ENCODE data around the gene OSBPL1A. TPM values are rescaled to one million over a fixed set of nuclear protein-coding genes. Genes with fewer than 3 reads are reported as not detected.

Gene OSBPL1A
- total RNA-seq, 4 donors from 2014 or later: 19.1 to 46.7 (median 24.8) TPM

- no peak for DNase-seq (ENCODE audit: low spot score in 2 of 2)
- 65 to 70% methylated on average over 3 of the region's 3 CpGs for WGBS, 2 donors
- intact Hi-C loops (cut with DNase I; ENCODE audit: low total_unique reads): no loop called here
- no peak for TF ChIP-seq POLR2A (IDR thresholded peaks at IDR 0.05)
- no peak for TF ChIP-seq CTCF (IDR thresholded peaks at IDR 0.05)
- no peak overlapping the region for H3K4me3 ChIP-seq (ENCODE audit: low read depth, poor library complexity, severe bottlenecking)
These were observed 260.7 kb downstream of the OSBPL1A start for GRCh38 chr18:24136967-24137373.

GRCh38 chr18:24130494-24130893, 267.1 kb downstream of the OSBPL1A start:
- WGBS, 2 donors: 84 to 92% methylated on average over 2 of the region's 2 CpGs
- intact Hi-C loops (cut with DNase I; ENCODE audit: low total_unique reads): no loop called here
- TF ChIP-seq CTCF (IDR thresholded peaks at IDR 0.05): no peak
- no peak for TF ChIP-seq POLR2A (IDR thresholded peaks at IDR 0.05)
- DNase-seq (ENCODE audit: low spot score in 2 of 2): no peak
- H3K4me3 ChIP-seq (ENCODE audit: low read depth, poor library complexity, severe bottlenecking): no peak overlapping the region

- TF ChIP-seq POLR2A (IDR thresholded peaks at IDR 0.05) (no peak), CTCF (IDR thresholded peaks at IDR 0.05) (no peak)
- intact Hi-C loops (cut with DNase I; ENCODE audit: low total_unique reads): loop anchor here (10.0 kb wide), 1 partner anchor 194 kb away; no protein-coding TSS in a partner anchor
- 86 to 97% methylated on average over 4 of the region's 4 CpGs for WGBS, 2 donors
These were observed 268.9 kb downstream of the OSBPL1A start for GRCh38 chr18:24128700-24129099.

GRCh38 chr18:24127735-24128134, 269.9 kb downstream of the OSBPL1A start:
- DNase-seq (ENCODE audit: low spot score in 2 of 2): no peak
- no peak for TF ChIP-seq POLR2A (IDR thresholded peaks at IDR 0.05)
- no peak for TF ChIP-seq CTCF (IDR thresholded peaks at IDR 0.05)
- intact Hi-C loops (cut with DNase I; ENCODE audit: low total_unique reads): loop anchor here (10.0 kb wide), 1 partner anchor 193 kb away; no protein-coding TSS in a partner anchor
- 62 to 89% methylated on average over 3 of the region's 3 CpGs for WGBS, 2 donors
- no peak overlapping the region for H3K4me3 ChIP-seq (ENCODE audit: low read depth, poor library complexity, severe bottlenecking)

More at GRCh38 chr18:24128700-24129099, 268.9 kb downstream of the OSBPL1A start:
- no peak for DNase-seq (ENCODE audit: low spot score in 2 of 2)
- no peak overlapping the region for H3K4me3 ChIP-seq (ENCODE audit: low read depth, poor library complexity, severe bottlenecking)

- intact Hi-C loops (cut with DNase I; ENCODE audit: low total_unique reads): loop anchor here (10.0 kb wide), 1 partner anchor 192 kb away; no protein-coding TSS in a partner anchor
- WGBS, 2 donors: 44 to 45% methylated on average over 3 of the region's 3 CpGs
- TF ChIP-seq POLR2A (IDR thresholded peaks at IDR 0.05): no peak
- no peak for DNase-seq (ENCODE audit: low spot score in 2 of 2)
- H3K4me3 ChIP-seq (ENCODE audit: low read depth, poor library complexity, severe bottlenecking): no peak overlapping the region
These were observed 271.3 kb downstream of the OSBPL1A start for GRCh38 chr18:24126155-24126961.

- DNase-seq (ENCODE audit: low spot score in 2 of 2): no peak
- no peak for TF ChIP-seq POLR2A (IDR thresholded peaks at IDR 0.05)
- no peak for TF ChIP-seq CTCF (IDR thresholded peaks at IDR 0.05)
- H3K4me3 ChIP-seq (ENCODE audit: low read depth, poor library complexity, severe bottlenecking): no peak overlapping the region
- WGBS, 2 donors: 90 to 92% methylated on average over 2 of the region's 2 CpGs
- intact Hi-C loops (cut with DNase I; ENCODE audit: low total_unique reads): loop anchor here (10.0 kb wide), 1 partner anchor 187 kb away; no protein-coding TSS in a partner anchor
These were observed 276.0 kb downstream of the OSBPL1A start for GRCh38 chr18:24121625-24122024.

Measured in lower leg skin (tissue), 4 donors.